CD4-positive, alpha-beta T cell treated with Interleukin-6 for 4 hours (primary cell): ENCODE measurements around the gene MEIS3.
"Not testable (repeated sequence)": the region's sequence is repeated elsewhere in the genome, so short reads cannot be mapped to it uniquely, and the experiment has no call there.

Source experiments
- DNase-seq: peaks from one replicate; pipeline ENCODE4 v3.0.0-alpha.2; 2020; ENCODE audit warnings: mixed read lengths

The MEIS3 gene

GRCh38 chr19:47381653-47382279 is 37.6 kb downstream of the MEIS3 start:
- peak; percentile 14 for DNase-seq

- DNase-seq: no peak
Measured at GRCh38 chr19:47381121-47381520, 38.2 kb downstream of the MEIS3 start.

DNA sequence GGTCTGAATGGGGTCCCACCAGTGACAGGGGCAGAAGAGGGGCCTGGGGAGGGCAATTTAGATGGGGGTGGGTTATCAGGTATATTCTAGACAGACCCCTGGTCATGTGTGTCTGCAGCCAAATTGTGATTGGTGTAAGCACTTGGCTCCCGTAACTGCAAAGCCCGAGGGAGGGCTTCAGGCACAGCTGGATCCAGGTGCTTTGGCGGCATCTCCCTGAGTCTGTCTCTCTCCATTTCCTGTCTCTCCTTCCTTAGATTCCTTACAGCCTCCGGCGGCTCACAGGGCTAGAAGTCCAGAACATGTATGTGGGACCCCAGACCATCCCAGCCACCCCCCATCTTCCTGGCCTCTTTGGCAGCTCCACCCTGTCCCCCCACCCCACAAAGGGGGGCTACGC is 38.8 kb downstream of the MEIS3 start:
- no peak for DNase-seq

DNA sequence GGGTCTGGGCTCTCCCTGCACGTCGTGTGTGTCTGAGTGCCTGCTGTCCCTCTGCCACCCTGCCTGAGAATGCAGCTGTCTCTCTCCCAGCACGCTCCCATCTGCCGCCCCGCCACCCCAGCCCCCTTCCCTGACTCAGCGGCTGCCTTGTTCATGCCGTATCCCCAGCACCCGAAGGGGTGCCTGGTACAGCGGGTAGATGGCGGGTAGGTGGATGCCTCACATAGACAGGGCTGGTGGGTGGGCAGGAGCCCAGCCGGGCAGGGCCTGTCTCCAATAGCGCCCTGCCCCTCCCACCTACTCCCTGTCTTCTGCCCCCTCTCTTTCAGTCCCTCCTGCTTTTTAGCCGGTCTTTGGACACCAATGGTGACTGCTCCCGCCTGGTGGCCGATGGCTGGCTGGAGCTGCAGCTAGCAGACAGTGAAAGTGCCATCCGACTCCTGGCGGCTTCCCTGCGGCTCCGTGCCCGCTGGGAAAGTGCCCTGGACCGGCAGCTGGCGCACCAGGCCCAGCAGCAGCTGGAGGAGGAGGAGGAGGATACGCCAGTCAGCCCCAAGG is 39.9 kb downstream of the MEIS3 start:
- no peak for DNase-seq

DNA sequence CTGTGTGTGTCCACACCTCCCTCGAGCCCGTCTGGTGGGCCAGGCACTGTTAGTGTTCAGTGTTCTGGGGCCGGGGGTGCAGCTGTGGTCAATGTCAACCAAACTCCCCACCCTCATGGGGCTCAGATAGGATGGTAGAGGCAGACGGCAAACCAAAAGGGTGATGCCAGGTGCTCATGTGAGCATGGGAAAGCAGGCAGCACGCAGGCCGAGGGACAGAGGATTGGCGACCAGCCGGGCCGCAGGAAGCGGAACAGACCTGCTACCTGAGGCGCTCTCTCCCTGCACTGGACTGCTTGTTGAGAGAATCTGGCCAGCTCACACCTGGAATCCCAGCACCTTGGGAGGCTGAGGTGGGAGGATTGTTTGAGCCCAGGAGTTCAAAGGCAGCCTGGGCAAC is 41.1 kb downstream of the MEIS3 start:
- no peak for DNase-seq

DNA sequence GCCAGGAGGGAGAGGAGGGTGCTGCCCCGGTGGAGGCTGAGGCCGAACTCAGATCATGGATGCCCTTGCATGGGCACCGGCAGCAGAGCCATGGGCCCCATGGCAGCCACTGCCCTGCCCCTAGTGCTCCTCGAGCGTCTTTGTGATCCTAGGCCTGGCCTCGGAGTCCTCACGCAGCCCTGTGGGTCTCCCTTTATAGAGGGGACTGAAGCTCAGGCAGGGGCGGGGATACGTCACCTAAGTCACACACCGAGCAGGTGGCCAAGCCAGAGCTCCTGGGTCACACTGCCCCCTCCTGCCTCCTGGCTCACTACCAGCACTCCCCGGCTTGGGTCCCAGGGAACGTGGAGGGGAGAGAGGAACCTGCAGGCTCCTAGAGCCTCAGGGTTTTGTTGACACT is 41.5 kb downstream of the MEIS3 start:
- no peak for DNase-seq

DNA sequence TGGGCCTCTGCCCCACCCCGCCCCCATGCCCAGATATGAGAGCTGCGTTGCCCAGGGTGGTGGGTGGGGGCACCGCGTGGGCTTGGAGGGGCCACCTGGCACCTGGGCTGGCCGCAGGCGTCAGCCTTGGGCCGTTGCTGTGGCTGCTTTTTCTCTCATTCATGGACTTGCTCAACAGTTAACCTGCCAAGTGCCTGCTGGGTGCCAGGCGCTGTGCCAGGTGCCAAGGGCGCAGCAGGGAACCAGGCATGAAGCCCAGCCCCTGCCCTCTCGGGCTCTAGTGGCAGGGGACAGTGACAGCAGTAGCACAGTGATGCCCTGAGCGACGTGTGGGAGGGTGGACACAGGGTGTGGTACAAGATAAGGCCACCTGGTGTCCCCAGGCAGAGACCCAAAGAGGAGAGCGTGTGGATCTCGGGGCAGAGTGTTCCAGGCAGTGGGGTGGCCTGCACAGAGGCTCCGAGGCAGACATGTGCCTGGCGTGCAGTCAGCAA is 42.1 kb downstream of the MEIS3 start:
- no peak for DNase-seq

DNA sequence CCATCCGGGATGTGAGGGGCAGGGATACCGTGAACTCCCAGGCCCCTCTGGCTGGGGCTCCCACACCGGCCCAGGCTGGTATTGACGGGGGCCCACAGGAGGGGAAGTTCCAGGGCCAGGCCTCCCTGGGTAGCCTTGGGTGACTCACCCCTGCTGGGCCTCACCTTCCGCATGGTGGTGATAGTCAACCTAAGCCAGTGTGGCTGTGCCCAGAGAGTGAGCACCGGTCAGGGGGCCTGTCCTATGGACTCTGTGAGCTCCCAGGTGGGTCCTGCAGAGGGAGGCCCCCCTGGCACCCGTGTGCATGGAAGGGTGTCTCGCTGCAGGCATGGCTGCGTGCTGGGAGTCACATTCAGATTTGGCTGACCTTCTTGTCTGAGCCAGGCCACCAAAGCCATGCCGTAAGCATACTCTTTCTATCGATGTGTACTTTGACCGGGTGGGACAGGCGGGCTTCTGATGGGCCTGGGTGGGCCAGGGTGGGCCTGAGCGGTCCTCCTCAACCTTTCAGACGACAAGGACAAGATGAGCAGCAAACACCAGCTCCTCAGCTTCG is 42.7 kb downstream of the MEIS3 start:
- no peak for DNase-seq

DNA sequence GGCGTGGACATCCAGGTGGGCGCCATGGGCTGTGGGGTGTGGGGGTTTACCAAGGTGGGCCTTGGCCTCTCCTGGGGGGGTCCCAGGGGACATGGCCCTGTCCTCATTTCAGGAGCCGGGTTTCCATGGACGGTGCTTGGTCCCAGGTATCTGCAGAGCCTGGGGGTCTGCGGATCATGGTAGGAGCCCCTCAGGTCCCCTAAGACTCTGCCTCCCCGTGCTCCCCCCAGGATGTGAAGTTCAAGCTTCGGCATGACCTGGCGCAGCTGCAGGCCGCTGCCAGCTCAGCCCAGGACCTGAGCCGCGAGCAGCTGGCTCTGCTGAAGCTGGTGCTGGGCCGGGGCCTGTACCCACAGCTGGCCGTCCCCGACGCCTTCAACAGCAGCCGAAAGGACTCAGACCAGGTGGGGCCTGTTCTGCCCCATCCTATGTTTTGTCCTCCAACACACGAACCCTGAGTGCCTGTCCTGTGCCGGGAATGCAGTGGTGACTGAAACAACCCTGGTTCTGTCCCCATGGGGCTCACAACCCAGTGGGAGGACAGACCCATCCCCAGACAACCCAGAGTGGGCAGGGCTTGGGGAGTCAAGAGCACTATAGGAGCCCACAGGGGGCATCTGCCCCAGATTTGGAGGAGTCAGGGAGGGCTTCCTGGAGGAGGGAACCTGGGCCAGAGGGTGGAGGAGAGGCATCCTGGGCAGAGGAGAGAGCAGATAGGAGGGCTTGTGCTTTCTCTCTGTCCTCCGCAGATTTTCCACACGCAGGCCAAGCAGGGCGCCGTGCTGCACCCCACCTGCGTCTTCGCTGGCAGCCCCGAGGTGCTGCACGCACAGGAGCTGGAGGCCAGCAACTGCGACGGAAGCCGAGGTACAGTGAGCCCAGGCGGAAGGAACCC is 43.4 kb downstream of the MEIS3 start:
- DNase-seq: no peak

GRCh38 chr19:47374876-47375693 is 44.2 kb downstream of the MEIS3 start:
- no peak for DNase-seq

DNA sequence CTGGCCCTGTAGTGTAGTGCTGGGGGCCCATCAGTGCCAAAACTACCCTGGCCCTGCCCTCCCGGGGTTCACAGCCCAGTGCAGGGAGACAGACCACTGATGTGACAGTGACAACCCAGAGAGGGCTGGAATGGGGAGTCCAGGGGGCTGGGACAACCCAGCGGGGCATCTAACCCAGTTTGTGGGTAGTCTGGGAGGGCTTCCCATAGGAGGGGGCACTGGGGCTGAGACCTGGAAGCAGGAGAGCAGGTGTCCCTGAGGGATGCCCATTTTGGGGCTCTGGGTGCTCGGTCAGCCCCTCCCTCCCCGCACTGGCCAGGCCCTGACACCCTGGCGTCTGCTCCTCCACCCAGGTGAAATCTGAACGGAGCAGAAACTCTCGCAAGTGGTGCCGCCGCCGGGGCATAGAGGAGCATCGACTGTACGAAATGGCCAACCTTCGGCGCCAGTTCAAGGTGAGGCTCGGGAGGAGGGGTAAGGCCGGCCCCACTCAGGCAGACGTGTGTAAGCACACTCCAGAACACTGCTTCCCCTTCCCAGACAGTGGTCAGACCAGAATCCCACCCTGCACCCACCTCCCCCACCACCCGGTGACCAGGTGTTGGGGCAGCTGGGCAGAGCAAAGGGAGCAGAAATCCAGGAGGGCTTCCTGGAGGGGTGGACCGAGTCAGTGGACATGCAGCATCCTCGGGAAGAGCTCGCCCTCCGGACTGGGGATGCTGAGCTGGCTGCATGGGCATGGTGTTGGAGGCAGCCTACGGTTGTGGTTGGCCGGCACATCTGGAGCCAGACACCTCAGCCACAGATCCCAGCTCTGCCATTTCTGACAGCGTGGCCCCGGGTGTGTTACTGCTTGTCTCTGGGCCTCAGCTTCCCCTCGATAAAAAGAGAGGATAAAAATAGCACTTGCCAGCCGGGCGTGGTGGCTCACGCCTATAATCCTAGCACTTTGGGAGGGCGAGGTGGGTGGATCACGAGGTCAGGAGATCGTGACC is 45.8 kb downstream of the MEIS3 start:
- no peak for DNase-seq

DNA sequence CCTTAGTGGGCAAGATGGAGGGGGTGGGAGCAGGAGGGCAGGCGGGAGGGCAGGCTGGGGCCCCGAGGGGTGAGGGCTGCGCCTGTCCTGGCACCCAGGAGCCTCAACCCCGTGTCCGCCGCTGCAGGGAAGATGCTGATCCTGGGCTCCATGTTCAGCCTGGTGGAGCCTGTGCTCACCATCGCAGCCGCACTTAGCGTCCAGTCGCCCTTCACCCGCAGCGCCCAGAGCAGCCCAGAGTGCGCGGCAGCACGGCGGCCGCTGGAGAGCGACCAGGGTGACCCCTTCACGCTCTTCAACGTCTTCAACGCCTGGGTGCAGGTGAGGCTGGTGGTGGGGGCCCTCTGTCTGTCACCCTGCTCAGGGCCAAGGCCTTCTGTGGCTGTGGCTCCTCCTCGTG is 46.7 kb downstream of the MEIS3 start:
- no peak for DNase-seq

- no peak for DNase-seq
Measured at GRCh38 chr19:47371261-47371660, 48.1 kb downstream of the MEIS3 start.

GRCh38 chr19:47370045-47370611 is 49.2 kb downstream of the MEIS3 start:
- no peak for DNase-seq

GRCh38 chr19:47365455-47365854 is 53.9 kb downstream of the MEIS3 start:
- not testable (repeated sequence) for DNase-seq

- DNase-seq: no peak
Measured at GRCh38 chr19:47363758-47364531, 55.4 kb downstream of the MEIS3 start.

- no peak for DNase-seq
Measured at GRCh38 chr19:47362321-47362720, 57.0 kb downstream of the MEIS3 start.

DNA sequence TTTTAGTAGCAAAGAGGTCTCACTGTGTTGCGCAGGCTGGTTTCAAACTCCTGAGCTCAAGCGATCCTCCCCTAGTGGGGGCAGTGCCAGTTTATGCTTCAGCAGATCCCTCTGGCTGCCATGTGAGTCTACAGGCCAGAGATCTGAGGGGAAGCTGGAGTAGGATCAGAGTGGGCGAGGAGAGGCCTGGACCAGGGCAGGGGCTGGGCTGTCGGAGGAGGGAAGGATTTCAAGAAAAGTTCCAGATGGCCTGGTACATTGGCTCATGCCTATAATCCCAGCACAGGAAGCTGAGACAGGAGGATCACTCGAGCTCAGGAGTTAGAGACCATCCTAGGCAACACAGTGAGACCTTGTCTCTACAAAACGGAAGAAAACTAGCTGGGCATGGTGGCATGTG is 60.4 kb downstream of the MEIS3 start:
- no peak for DNase-seq

DNA sequence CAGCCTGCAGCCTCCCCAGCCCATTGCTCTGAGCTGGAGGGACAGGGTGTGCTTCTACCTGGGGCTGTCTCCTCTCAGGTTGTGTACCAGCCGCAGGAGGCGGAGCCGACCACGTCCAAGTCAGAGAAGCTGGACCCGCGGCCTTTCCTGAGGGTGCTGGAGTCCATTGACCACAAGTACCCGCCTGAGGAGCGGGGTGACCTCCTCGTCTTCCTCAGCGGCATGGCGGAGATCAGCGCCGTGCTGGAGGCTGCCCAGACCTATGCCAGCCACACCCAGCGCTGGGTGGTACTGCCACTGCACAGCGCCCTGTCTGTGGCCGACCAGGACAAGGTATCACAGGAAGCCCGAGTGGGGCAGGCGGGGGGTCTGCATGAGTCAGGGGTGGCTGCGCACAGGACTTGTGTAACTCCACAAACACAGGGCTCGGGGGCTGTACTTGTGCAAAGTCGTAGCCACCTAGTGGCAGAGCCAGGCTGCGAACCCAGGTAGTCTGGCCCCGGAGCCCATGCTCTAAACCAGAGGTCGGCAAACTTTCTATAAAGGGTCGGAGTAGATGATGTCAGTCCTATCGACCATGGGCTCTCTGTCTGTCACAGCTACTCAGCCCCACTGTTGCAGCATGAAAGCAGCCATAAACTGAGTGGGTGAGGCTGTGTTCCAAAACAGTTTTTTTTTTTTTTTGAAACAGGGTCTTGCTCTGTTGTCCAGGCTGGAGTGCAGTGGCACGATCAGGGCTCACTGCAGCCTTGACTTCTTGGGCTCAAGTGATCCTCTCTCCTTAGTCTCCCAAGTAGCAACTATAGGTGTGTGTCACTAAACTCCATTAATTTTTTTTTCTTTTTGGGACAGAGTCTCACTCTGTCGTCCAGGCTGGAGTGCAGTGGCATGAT is 61.3 kb downstream of the MEIS3 start:
- DNase-seq: no peak
